GM19455 (cell line): Measurements from ENCODE around the gene KCNJ5.
"Not testable (repeated sequence)": the region's sequence is repeated elsewhere in the genome, so short reads cannot be mapped to it uniquely, and the experiment has no call there.

ENCODE experiments used
- ATAC-seq: cut with Tn5 transposase; IDR thresholded peaks from one replicate; pipeline ENCODE4 v1.9.1; 2021; ENCODE audit not compliant: unreplicated experiment

The KCNJ5 gene

GRCh38 chr11:128909438-128910125, 18.4 kb downstream of the KCNJ5 start:
- no peak for ATAC-seq

- ATAC-seq: no peak
Observed at GRCh38 chr11:128910576-128910975, 19.4 kb downstream of the KCNJ5 start.

GRCh38 chr11:128911239-128911638, 20.1 kb downstream of the KCNJ5 start:
- ATAC-seq: no peak

- ATAC-seq: no peak
Observed at GRCh38 chr11:128911701-128912100, 20.5 kb downstream of the KCNJ5 start.

GRCh38 chr11:128913806-128914205, 22.6 kb downstream of the KCNJ5 start:
- ATAC-seq: no peak

GRCh38 chr11:128914216-128915148, 23.3 kb downstream of the KCNJ5 start:
- no peak for ATAC-seq

GRCh38 chr11:128915149-128915521, 24.0 kb downstream of the KCNJ5 start:
- no peak for ATAC-seq

- ATAC-seq: no peak
Observed at GRCh38 chr11:128916037-128916572, 24.9 kb downstream of the KCNJ5 start.

GRCh38 chr11:128916681-128917080, 25.5 kb downstream of the KCNJ5 start:
- ATAC-seq: no peak

GRCh38 chr11:128917144-128917724, 26.1 kb downstream of the KCNJ5 start:
- ATAC-seq: no peak

GRCh38 chr11:128919216-128919615, 28.1 kb downstream of the KCNJ5 start:
- ATAC-seq: no peak

- ATAC-seq: not testable (repeated sequence)
Observed at GRCh38 chr11:128919635-128920034, 28.5 kb downstream of the KCNJ5 start.

GRCh38 chr11:128920666-128921065, 29.5 kb downstream of the KCNJ5 start:
- no peak for ATAC-seq

- no peak for ATAC-seq
Observed at GRCh38 chr11:128921793-128922192, 30.6 kb downstream of the KCNJ5 start.

GRCh38 chr11:128924104-128924503, 32.9 kb downstream of the KCNJ5 start:
- ATAC-seq: no peak

GRCh38 chr11:128924510-128925249, 33.5 kb downstream of the KCNJ5 start:
- no peak for ATAC-seq

- ATAC-seq: no peak
Observed at GRCh38 chr11:128925250-128925600, 34.1 kb downstream of the KCNJ5 start.

- no peak for ATAC-seq
Observed at GRCh38 chr11:128926000-128926399, 34.8 kb downstream of the KCNJ5 start.

- ATAC-seq: no peak
Observed at GRCh38 chr11:128926437-128927107, 35.4 kb downstream of the KCNJ5 start.

- ATAC-seq: no peak
Observed at GRCh38 chr11:128927108-128927461, 35.9 kb downstream of the KCNJ5 start.
